SK-N-SH (cell line): ENCODE measurements around the gene PSMF1. TPM values are rescaled to one million over a fixed set of nuclear protein-coding genes. Genes with fewer than 3 reads are reported as not detected.

Experiments
- CTCF ChIA-PET: fragments of 300-600, 350-600 bp; formaldehyde crosslinking; extraction: SDS; loops from one replicate; lab custom pipeline; 2021; lab: Yijun Ruan, JAX
- POLR2A ChIA-PET: fragments of 350-600 bp; sonication (Branson Sonifier 250); formaldehyde crosslinking; extraction: SDS; loops from one replicate; lab custom pipeline; 2020; ENCODE audit warnings: antibody characterized with exemption, inconsistent platforms; lab: Yijun Ruan, JAX
- DNase-seq: peaks from one replicate; pipeline ENCODE4 v3.0.0; 2012
- H2AFZ ChIP-seq: fragments of 200-600 bp; sonication (generic); 2 replicates; pipeline ENCODE4 v1.8.1; 2016; ENCODE audit warnings: antibody characterized with exemption, mild to moderate bottlenecking, low read depth
- H3F3A ChIP-seq: fragments of 200-600 bp; sonication (generic); replicated peaks from 2 replicates; pipeline ENCODE3; 2016; ENCODE audit warnings: antibody characterized with exemption, mild to moderate bottlenecking; ENCODE audit not compliant: insufficient read depth
- H3K27ac ChIP-seq, 2 experiments: fragments of 200-500 bp in 1 of 2; fragments of 200-600 bp in 1 of 2; sonication (Bioruptor generic) in 1 of 2; sonication (generic), shearing (Covaris generic) in 1 of 2; 2 replicates each; pipeline versions ENCODE4 v1.5.1 to v1.6.1; 2014 to 2016; ENCODE audit warnings: low read depth in 2 of 2, inconsistent platforms in 1 of 2, low read length in 1 of 2, mild to moderate bottlenecking in 1 of 2, mixed read lengths in 1 of 2
- H3K27me3 ChIP-seq: fragments of 200-600 bp; sonication (generic), shearing (Covaris generic); 2 replicates; pipeline ENCODE4 v1.6.1; 2016; ENCODE audit warnings: mixed run types; ENCODE audit not compliant: insufficient read depth
- H3K36me3 ChIP-seq, 2 experiments: fragments of 200-500 bp in 1 of 2; fragments of 200-600 bp in 1 of 2; sonication (Bioruptor generic) in 1 of 2; sonication (generic) in 1 of 2; replicated peaks in 1 of 2; 2 replicates each; pipeline versions ENCODE3 to v1.5.1; 2014 to 2016; ENCODE audit warnings: low read length in 1 of 2, mild to moderate bottlenecking in 1 of 2; ENCODE audit not compliant: insufficient read depth in 2 of 2, control insufficient read depth in 1 of 2
- H3K4me1 ChIP-seq, 2 experiments: fragments of 200-500 bp in 1 of 2; fragments of 200-600 bp in 1 of 2; sonication (Bioruptor generic) in 1 of 2; sonication (generic), shearing (Covaris generic) in 1 of 2; 2 replicates each; pipeline versions ENCODE4 v1.5.1 to v1.6.1; 2014 to 2016; ENCODE audit warnings: low read depth in 1 of 2, low read length in 1 of 2, mixed run types in 1 of 2; ENCODE audit not compliant: insufficient read depth in 2 of 2, control insufficient read depth in 1 of 2
- H3K4me2 ChIP-seq: fragments of 200-600 bp; sonication (generic), shearing (Covaris generic); 2 replicates; pipeline ENCODE4 v1.6.1; 2017; ENCODE audit warnings: mixed run types
- H3K4me3 ChIP-seq, 2 experiments: fragments of 200-500 bp in 1 of 2; fragments of 200-600 bp in 1 of 2; sonication (Bioruptor generic) in 1 of 2; sonication (generic), shearing (Covaris generic) in 1 of 2; 2 replicates each; pipeline versions ENCODE4 v1.5.1 to v1.8.1; 2014 to 2016; ENCODE audit warnings: low read depth in 2 of 2, inconsistent platforms in 1 of 2, low read length in 1 of 2, mild to moderate bottlenecking in 1 of 2, mixed read lengths in 1 of 2, moderate library complexity in 1 of 2
- H3K79me2 ChIP-seq: fragments of 200-600 bp; sonication (generic); 2 replicates; pipeline ENCODE4 v1.8.1; 2017; ENCODE audit warnings: mild to moderate bottlenecking; ENCODE audit not compliant: insufficient read depth
- H3K9ac ChIP-seq: fragments of 200-600 bp; sonication (generic); 2 replicates; pipeline ENCODE4 v1.6.1; 2017; ENCODE audit warnings: mixed run types
- H3K9me2 ChIP-seq: fragments of 200-600 bp; sonication (generic); 2 replicates; pipeline ENCODE4 v1.6.1; 2017; ENCODE audit warnings: mixed run types
- H3K9me3 ChIP-seq: fragments of 200-600 bp; sonication (generic); 2 replicates; pipeline ENCODE4 v1.6.1; 2017; ENCODE audit warnings: mixed run types, mild to moderate bottlenecking, moderate library complexity
- H4K20me1 ChIP-seq: fragments of 200-600 bp; sonication (generic); 2 replicates; pipeline ENCODE4 v1.6.1; 2017; ENCODE audit warnings: mild to moderate bottlenecking, mixed run types; ENCODE audit not compliant: insufficient read depth
- CHD2 ChIP-seq: fragments of 150-350 bp; IDR thresholded peaks from 2 replicates; pipeline ENCODE4 v1.6.1; 2018; ENCODE audit warnings: low read length; ENCODE audit not compliant: partially characterized antibody
- EZH2phosphoT487 ChIP-seq: fragments of 200-600 bp; sonication (generic); IDR thresholded peaks from 2 replicates; pipeline ENCODE4 v1.6.1; 2017; ENCODE audit warnings: low read depth, mixed run types, mild to moderate bottlenecking, antibody characterized with exemption, moderate library complexity, borderline replicate concordance
- FOSL2 ChIP-seq: IDR thresholded peaks from 2 replicates; pipeline ENCODE4 v1.4.0; 2012; ENCODE audit warnings: low read depth, mild to moderate bottlenecking, moderate library complexity, borderline replicate concordance
- GABPA ChIP-seq: IDR thresholded peaks from 2 replicates; pipeline ENCODE4 v1.4.0; 2012; ENCODE audit warnings: low read depth, mild to moderate bottlenecking
- JUND ChIP-seq: IDR thresholded peaks from 2 replicates; pipeline ENCODE4 v1.4.0; 2012
- MEF2A ChIP-seq: IDR thresholded peaks from 2 replicates; pipeline ENCODE4 v1.4.0; 2012; ENCODE audit warnings: low read depth, borderline replicate concordance
- MXI1 ChIP-seq: IDR thresholded peaks from 2 replicates; pipeline ENCODE4 v1.6.1; 2012; ENCODE audit warnings: mild to moderate bottlenecking, low read depth, low read length, improper control_type of control experiment
- NRF1 ChIP-seq: IDR thresholded peaks from 2 replicates; pipeline ENCODE4 v1.6.1; 2012; ENCODE audit warnings: low read depth, mild to moderate bottlenecking, low read length
- RCOR1 ChIP-seq: fragments of 150-350 bp; IDR thresholded peaks from 2 replicates; pipeline ENCODE4 v1.6.1; 2017; ENCODE audit warnings: antibody characterized with exemption, low read length
- RXRA ChIP-seq: IDR thresholded peaks from 2 replicates; pipeline ENCODE4 v1.4.0; 2012; ENCODE audit warnings: low read depth, mild to moderate bottlenecking, borderline replicate concordance
- SIN3A ChIP-seq: IDR thresholded peaks from 2 replicates; pipeline ENCODE4 v1.6.1; 2012; ENCODE audit warnings: low read depth, mild to moderate bottlenecking, low read length, moderate library complexity, borderline replicate concordance
- SMC3 ChIP-seq: IDR thresholded peaks from 2 replicates; pipeline ENCODE4 v1.6.1; 2012; ENCODE audit warnings: low read depth, low read length, improper control_type of control experiment
- TAF1 ChIP-seq: IDR thresholded peaks from 2 replicates; pipeline ENCODE4 v1.6.1; 2012; ENCODE audit warnings: low read depth, mild to moderate bottlenecking, low read length, moderate library complexity, borderline replicate concordance
- TCF12 ChIP-seq: IDR thresholded peaks from 2 replicates; pipeline ENCODE4 v1.4.0; 2012
- YY1 ChIP-seq: IDR thresholded peaks from 2 replicates; pipeline ENCODE4 v1.4.0; 2012; ENCODE audit warnings: low read depth, mild to moderate bottlenecking
- WGBS: methylation state at CpG from one replicate; pipeline ENCODE4 v1.1.6; 2017; ENCODE audit warnings: low lambda C conversion rate; 5-methylcytosine and 5-hydroxymethylcytosine counted together
- polyA plus RNA-seq, 3 experiments: library from polyadenylated mRNA; depleted of rRNA; stranded (reverse); fragments of >200 nt; gene quantifications; 2 replicates each; pipeline ENCODE4 v1.2.3, GENCODE V29; 2012
- TF ChIP-seq, protein P1 (sequence below): IDR thresholded peaks from 2 replicates; pipeline ENCODE4 v1.6.1; 2012; ENCODE audit warnings: mild to moderate bottlenecking, low read depth, low read length, moderate library complexity
- TF ChIP-seq, protein P2 (sequence below): fragments of 200-600 bp; sonication (generic); IDR thresholded peaks from 2 replicates; pipeline ENCODE4 v1.6.1; 2017; ENCODE audit warnings: antibody characterized with exemption, mild to moderate bottlenecking, moderate library complexity
- TF ChIP-seq, protein P3 (sequence below): fragments of 150-350 bp; IDR thresholded peaks from 2 replicates; pipeline ENCODE4 v1.6.1; 2017; ENCODE audit warnings: antibody characterized with exemption, low read length, low read depth, borderline replicate concordance
- TF ChIP-seq, protein P4 (sequence below): IDR thresholded peaks from 2 replicates; pipeline ENCODE4 v1.4.0; 2012; ENCODE audit warnings: low read depth, borderline replicate concordance
- TF ChIP-seq, protein P5 (sequence below): IDR thresholded peaks from 2 replicates; pipeline ENCODE4 v1.4.0; 2012; ENCODE audit warnings: low read depth, borderline replicate concordance

The PSMF1 gene
- polyA plus RNA-seq, 1 of the 3 experiments (the other 2 are of a cell fraction), result 103 TPM

DNA sequence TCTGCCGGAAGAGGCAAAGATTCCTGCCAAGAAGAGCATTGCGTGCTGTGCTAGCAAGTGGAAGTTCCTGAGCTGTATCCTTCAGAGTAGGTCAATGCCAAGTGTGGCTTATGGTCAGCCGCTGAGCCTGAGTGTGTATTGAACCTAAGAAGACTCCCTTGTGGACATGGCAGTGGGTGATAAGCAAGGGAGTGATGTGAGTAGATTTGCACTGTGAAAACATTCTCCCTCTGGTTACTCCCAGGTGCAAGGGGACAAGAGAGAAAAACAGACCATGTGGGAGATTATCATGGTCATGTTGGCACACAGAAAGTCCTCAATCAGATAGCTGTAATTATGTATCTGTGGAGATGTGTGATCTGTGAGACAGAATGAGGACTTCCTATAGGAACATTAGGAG, 72.4 kb downstream of the PSMF1 start:
- Histone ChIP-seq H2AFZ (no peak overlapping the region), H3K79me2 (no peaks in the 10 kb centered on the region), H3K4me3 (no peak overlapping the region), H3K36me3 (no peaks in the 10 kb centered on the region), H3K9me3 (no peaks in the 10 kb centered on the region), H3F3A (no peaks in the 10 kb centered on the region), H4K20me1 (no peaks in the 10 kb centered on the region), H3K27ac (no peak overlapping the region), H3K4me1 (peaks cover 0 to 3% of the 10 kb centered on the region in 2 experiments; a peak in 1 of 4 replicates), H3K27me3 (no peaks in the 10 kb centered on the region; the same call in 1 of the 2 replicates), H3K9ac (no peak overlapping the region), H3K4me2 (no peak overlapping the region), H3K9me2 (no peaks in the 10 kb centered on the region)
- ChIA-PET POLR2A (interaction anchor here (0.8 kb wide), 1 partner anchor 15 kb away, joined by 3 read pairs; no protein-coding TSS in a partner anchor), CTCF (interaction anchor here (1.7 kb wide), 1 partner anchor 22 kb away, joined by 10 read pairs; no protein-coding TSS in a partner anchor)
- 61% methylated on average over 3 of the region's 3 CpGs for WGBS
- TF ChIP-seq, protein P1, sequence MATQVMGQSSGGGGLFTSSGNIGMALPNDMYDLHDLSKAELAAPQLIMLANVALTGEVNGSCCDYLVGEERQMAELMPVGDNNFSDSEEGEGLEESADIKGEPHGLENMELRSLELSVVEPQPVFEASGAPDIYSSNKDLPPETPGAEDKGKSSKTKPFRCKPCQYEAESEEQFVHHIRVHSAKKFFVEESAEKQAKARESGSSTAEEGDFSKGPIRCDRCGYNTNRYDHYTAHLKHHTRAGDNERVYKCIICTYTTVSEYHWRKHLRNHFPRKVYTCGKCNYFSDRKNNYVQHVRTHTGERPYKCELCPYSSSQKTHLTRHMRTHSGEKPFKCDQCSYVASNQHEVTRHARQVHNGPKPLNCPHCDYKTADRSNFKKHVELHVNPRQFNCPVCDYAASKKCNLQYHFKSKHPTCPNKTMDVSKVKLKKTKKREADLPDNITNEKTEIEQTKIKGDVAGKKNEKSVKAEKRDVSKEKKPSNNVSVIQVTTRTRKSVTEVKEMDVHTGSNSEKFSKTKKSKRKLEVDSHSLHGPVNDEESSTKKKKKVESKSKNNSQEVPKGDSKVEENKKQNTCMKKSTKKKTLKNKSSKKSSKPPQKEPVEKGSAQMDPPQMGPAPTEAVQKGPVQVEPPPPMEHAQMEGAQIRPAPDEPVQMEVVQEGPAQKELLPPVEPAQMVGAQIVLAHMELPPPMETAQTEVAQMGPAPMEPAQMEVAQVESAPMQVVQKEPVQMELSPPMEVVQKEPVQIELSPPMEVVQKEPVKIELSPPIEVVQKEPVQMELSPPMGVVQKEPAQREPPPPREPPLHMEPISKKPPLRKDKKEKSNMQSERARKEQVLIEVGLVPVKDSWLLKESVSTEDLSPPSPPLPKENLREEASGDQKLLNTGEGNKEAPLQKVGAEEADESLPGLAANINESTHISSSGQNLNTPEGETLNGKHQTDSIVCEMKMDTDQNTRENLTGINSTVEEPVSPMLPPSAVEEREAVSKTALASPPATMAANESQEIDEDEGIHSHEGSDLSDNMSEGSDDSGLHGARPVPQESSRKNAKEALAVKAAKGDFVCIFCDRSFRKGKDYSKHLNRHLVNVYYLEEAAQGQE, result no peak
- TF ChIP-seq RCOR1 (no peak), TAF1 (no peak), EZH2phosphoT487 (no peak), NRF1 (no peak), RXRA (no peak), GABPA (no peak), FOSL2 (no peak), TCF12 (no peak), MXI1 (no peak), SMC3 (no peak), SIN3A (no peak), JUND (no peak), CHD2 (no peak), MEF2A (no peak), YY1 (no peak)
- TF ChIP-seq, protein P2, sequence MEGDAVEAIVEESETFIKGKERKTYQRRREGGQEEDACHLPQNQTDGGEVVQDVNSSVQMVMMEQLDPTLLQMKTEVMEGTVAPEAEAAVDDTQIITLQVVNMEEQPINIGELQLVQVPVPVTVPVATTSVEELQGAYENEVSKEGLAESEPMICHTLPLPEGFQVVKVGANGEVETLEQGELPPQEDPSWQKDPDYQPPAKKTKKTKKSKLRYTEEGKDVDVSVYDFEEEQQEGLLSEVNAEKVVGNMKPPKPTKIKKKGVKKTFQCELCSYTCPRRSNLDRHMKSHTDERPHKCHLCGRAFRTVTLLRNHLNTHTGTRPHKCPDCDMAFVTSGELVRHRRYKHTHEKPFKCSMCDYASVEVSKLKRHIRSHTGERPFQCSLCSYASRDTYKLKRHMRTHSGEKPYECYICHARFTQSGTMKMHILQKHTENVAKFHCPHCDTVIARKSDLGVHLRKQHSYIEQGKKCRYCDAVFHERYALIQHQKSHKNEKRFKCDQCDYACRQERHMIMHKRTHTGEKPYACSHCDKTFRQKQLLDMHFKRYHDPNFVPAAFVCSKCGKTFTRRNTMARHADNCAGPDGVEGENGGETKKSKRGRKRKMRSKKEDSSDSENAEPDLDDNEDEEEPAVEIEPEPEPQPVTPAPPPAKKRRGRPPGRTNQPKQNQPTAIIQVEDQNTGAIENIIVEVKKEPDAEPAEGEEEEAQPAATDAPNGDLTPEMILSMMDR, result no peak
- TF ChIP-seq, protein P3, sequence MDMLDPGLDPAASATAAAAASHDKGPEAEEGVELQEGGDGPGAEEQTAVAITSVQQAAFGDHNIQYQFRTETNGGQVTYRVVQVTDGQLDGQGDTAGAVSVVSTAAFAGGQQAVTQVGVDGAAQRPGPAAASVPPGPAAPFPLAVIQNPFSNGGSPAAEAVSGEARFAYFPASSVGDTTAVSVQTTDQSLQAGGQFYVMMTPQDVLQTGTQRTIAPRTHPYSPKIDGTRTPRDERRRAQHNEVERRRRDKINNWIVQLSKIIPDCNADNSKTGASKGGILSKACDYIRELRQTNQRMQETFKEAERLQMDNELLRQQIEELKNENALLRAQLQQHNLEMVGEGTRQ, result no peak
- TF ChIP-seq, protein P4, sequence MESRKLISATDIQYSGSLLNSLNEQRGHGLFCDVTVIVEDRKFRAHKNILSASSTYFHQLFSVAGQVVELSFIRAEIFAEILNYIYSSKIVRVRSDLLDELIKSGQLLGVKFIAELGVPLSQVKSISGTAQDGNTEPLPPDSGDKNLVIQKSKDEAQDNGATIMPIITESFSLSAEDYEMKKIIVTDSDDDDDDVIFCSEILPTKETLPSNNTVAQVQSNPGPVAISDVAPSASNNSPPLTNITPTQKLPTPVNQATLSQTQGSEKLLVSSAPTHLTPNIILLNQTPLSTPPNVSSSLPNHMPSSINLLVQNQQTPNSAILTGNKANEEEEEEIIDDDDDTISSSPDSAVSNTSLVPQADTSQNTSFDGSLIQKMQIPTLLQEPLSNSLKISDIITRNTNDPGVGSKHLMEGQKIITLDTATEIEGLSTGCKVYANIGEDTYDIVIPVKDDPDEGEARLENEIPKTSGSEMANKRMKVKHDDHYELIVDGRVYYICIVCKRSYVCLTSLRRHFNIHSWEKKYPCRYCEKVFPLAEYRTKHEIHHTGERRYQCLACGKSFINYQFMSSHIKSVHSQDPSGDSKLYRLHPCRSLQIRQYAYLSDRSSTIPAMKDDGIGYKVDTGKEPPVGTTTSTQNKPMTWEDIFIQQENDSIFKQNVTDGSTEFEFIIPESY, result no peak
- TF ChIP-seq, protein P5, sequence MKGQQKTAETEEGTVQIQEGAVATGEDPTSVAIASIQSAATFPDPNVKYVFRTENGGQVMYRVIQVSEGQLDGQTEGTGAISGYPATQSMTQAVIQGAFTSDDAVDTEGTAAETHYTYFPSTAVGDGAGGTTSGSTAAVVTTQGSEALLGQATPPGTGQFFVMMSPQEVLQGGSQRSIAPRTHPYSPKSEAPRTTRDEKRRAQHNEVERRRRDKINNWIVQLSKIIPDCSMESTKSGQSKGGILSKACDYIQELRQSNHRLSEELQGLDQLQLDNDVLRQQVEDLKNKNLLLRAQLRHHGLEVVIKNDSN, result no peak
- DNase-seq, result no peak
